Suprapubic skin (tissue), 3 donors: Measurements from ENCODE around the gene LPAR4.

ENCODE experiments used
- CTCF ChIP-seq, 2 donors: fragments of 200-600 bp in 1 of 2; fragments of 450-650 bp in 1 of 2; sonication (generic) in 1 of 2; IDR thresholded peaks; one replicate each; pipeline ENCODE4 v1.5.1; 2016 to 2019; ENCODE audit warnings: antibody characterized with exemption in 2 of 2, mild to moderate bottlenecking in 1 of 2, moderate library complexity in 1 of 2
- POLR2A ChIP-seq, 2 donors: fragments of 450-650 bp; IDR thresholded peaks; one replicate each; pipeline ENCODE4 v1.6.1; 2017; ENCODE audit warnings: antibody characterized with exemption in 2 of 2, mild to moderate bottlenecking in 2 of 2, moderate library complexity in 2 of 2

- TF ChIP-seq POLR2A (IDR thresholded peaks at IDR 0.05) (no peak), CTCF (IDR thresholded peaks at IDR 0.05) (no peak)
These were observed 39.3 kb upstream of the LPAR4 start for GRCh38 chrX:78708262-78708661.
